ENCODE data around the gene STPG3. TPM values are rescaled to one million over a fixed set of nuclear protein-coding genes. Genes with fewer than 3 reads are reported as not detected.

STPG3 gene
- total and polyA plus RNA-seq, 2 of the 13 experiments (the other 11 are each of a cell fraction or from before 2014, with no cell fraction given) = not detected

GRCh38 chr9:137254624-137255447 lies 3.8 kb downstream of the STPG3 start, which contains the start of gene NELFB (continued):
- TF ChIP-seq RNF219 (CRISPR knock-in tag; IDR thresholded peaks at IDR 0.05) (no peak), ZSCAN29 (CRISPR knock-in tag; conservative IDR thresholded peaks at IDR 0.05) (no peak), GTF2F1 (IDR thresholded peaks at IDR 0.05; ENCODE audit: low read length) (no peak), FLYWCH1 (CRISPR knock-in tag; IDR thresholded peaks at IDR 0.05) (no peak), ZNF670 (CRISPR knock-in tag; IDR thresholded peaks at IDR 0.05; ENCODE audit: borderline replicate concordance) (no peak), ZFY (CRISPR knock-in tag; IDR thresholded peaks at IDR 0.05) (peak; percentile 63), TFE3 (CRISPR knock-in tag; IDR thresholded peaks at IDR 0.05) (no peak), ZNF281 (CRISPR knock-in tag; IDR thresholded peaks at IDR 0.05; ENCODE audit: borderline replicate concordance) (no peak), EP300 (IDR thresholded peaks at IDR 0.05; ENCODE audit: low read depth in 2 of 2, low read length in 2 of 2) (no peak), EP300 (CRISPR knock-in tag; IDR thresholded peaks at IDR 0.05; ENCODE audit: borderline replicate concordance) (no peak), MAFF (IDR thresholded peaks at IDR 0.05; ENCODE audit: low read depth, low read length) (no peak), DDIT3 (CRISPR knock-in tag; IDR thresholded peaks at IDR 0.05) (0 out of 2 replicates have a peak, but pooled peaks have one; percentile 31), ZBTB7A (CRISPR knock-in tag; IDR thresholded peaks at IDR 0.05) (0 out of 2 replicates have a peak, but pooled peaks have one; percentile 42), PREB (CRISPR knock-in tag; IDR thresholded peaks at IDR 0.05) (no peak)

All from HepG2 (cell line).